BE2C (cell line): ENCODE measurements around the gene TMEM151B.

Experiments
- DNase-seq: peaks from one replicate; pipeline ENCODE4 v3.0.0-alpha.2; 2020
- H3K27me3 ChIP-seq: fragments of 250-450 bp; sonication (Bioruptor Pico); 2 replicates; pipeline ENCODE4 v1.5.1; 2020; ENCODE audit warnings: mild to moderate bottlenecking
- H3K36me3 ChIP-seq: fragments of 250-450 bp; sonication (Bioruptor Pico); 2 replicates; pipeline ENCODE4 v1.5.1; 2020; ENCODE audit warnings: mild to moderate bottlenecking
- H3K4me1 ChIP-seq: fragments of 250-450 bp; sonication (Bioruptor Pico); 2 replicates; pipeline ENCODE4 v1.5.1; 2020
- H3K4me3 ChIP-seq: 2 replicates; pipeline ENCODE4 v1.5.1; 2011; ENCODE audit warnings: low read depth, low read length
- H3K9me3 ChIP-seq: fragments of 250-450 bp; sonication (Bioruptor Pico); 2 replicates; pipeline ENCODE4 v1.5.1; 2020
- CTCF ChIP-seq: IDR thresholded peaks from 2 replicates; pipeline ENCODE4 v1.5.1; 2012; ENCODE audit warnings: mild to moderate bottlenecking, low read depth, low read length

The TMEM151B gene

GRCh38 chr6:44223319-44224028, 46.8 kb upstream of the TMEM151B start, which contains the start of gene SLC29A1:
SLC29A1 (plus strand) TSS chr6:44223595; CDS start chr6:44227314, 3,719 bp downstream.
- H3K9me3 ChIP-seq = no peaks in the 10 kb centered on the region
- DNase-seq = peak; percentile 92
- no peak for TF ChIP-seq CTCF
- H3K27me3 ChIP-seq = no peaks in the 10 kb centered on the region
- H3K36me3 ChIP-seq = peaks cover 4% of the 10 kb centered on the region; the same call in 1 of the 2 replicates
- H3K4me1 ChIP-seq = peaks cover 33% of the 10 kb centered on the region
- peak within 1 kb of the TSS; percentile 69 for H3K4me3 ChIP-seq

GRCh38 chr6:44224029-44224964, 46.0 kb upstream of the TMEM151B start:
- no peaks in the 10 kb centered on the region for H3K9me3 ChIP-seq
- H3K4me1 ChIP-seq = peaks cover 32% of the 10 kb centered on the region
- peak; percentile 51 for DNase-seq
- H3K27me3 ChIP-seq = no peaks in the 10 kb centered on the region
- peaks cover 9% of the 10 kb centered on the region; the same call in 1 of the 2 replicates for H3K36me3 ChIP-seq
- TF ChIP-seq CTCF = 0 out of 2 replicates have a peak, but pooled peaks have one; percentile 22
- peak overlapping the region; percentile 69 for H3K4me3 ChIP-seq

- TF ChIP-seq CTCF = no peak
- DNase-seq = no peak
- Histone ChIP-seq H3K36me3 (peaks cover 15% of the 10 kb centered on the region), H3K27me3 (no peaks in the 10 kb centered on the region), H3K4me1 (peaks cover 32% of the 10 kb centered on the region), H3K4me3 (peak overlapping the region; percentile 69), H3K9me3 (no peaks in the 10 kb centered on the region)
Measured at GRCh38 chr6:44224965-44225305, 45.3 kb upstream of the TMEM151B start.

- no peak for DNase-seq
- H3K9me3 ChIP-seq = no peaks in the 10 kb centered on the region
- H3K27me3 ChIP-seq = no peaks in the 10 kb centered on the region
- H3K4me1 ChIP-seq = peaks cover 32% of the 10 kb centered on the region
- no peak for TF ChIP-seq CTCF
- H3K4me3 ChIP-seq = peak overlapping the region; percentile 45
- H3K36me3 ChIP-seq = peaks cover 21% of the 10 kb centered on the region
Measured at GRCh38 chr6:44225579-44226325, 44.5 kb upstream of the TMEM151B start.

- no peak for TF ChIP-seq CTCF
Measured at GRCh38 chr6:44226368-44227147, 43.7 kb upstream of the TMEM151B start.

More at GRCh38 chr6:44226368-44227147, 43.7 kb upstream of the TMEM151B start:
- H3K4me1 ChIP-seq = peaks cover 27% of the 10 kb centered on the region
- peaks cover 28% of the 10 kb centered on the region for H3K36me3 ChIP-seq
- no peaks in the 10 kb centered on the region for H3K9me3 ChIP-seq
- DNase-seq = peak; percentile 67
- H3K27me3 ChIP-seq = no peaks in the 10 kb centered on the region
- peak overlapping the region; percentile 45 for H3K4me3 ChIP-seq
